Measurements from ENCODE around the gene ANKS4B. TPM values are rescaled to one million over a fixed set of nuclear protein-coding genes. Genes with fewer than 3 reads are reported as not detected.

The ANKS4B gene
- total and polyA plus RNA-seq, 9 donors, result under 0.01 to 0.05 (median 0.04) TPM; not detected in 6

DNA sequence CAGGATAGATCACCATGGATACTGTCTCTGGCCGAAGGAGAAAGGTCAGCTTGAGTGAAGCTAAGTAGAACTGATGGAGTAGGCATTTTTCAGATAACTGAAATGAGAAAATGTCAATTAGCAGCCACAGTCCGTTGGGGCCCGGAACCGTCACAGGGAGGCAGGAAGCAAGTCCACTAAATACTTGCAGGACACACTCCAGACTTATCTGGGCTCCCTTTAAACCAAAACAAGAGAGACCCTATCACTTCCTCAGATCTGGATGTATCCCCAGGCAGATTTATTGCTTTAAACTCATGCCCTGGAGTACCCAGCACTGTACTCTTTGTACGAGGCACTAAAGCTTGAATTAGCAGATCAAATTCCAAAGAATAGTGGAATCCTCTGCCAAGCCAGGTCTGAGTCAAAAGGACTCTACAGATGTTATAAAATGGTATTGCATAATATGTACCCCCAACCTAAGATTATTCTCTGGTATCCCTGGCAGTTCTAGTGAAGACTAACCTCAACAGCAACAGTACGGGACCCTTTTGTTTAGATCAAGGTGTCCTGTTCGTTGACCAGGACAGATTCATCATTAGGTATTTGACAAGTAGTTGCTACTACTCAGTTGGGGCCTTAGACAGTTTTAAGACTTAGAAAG is 30.2 kb upstream of the ANKS4B start:
- Histone ChIP-seq H3K27me3 (no peaks in the 10 kb centered on the region), H3K4me1 (ENCODE audit: insufficient read depth) (no peaks in the 10 kb centered on the region), H3K27ac (no peak overlapping the region), H3K36me3 (no peaks in the 10 kb centered on the region), H3K4me3 (no peak overlapping the region), H3K9me3 (no peaks in the 10 kb centered on the region)
- TF ChIP-seq POLR2A (IDR thresholded peaks at IDR 0.05), result no peak
- TF ChIP-seq EP300 (IDR thresholded peaks at IDR 0.05), result no peak
- no peak for TF ChIP-seq CTCF (IDR thresholded peaks at IDR 0.05)
- intact Hi-C loops (cut with DNase I), result no loop called here
- 33 to 49% (median 36%) methylated on average over 7 of the region's 7 CpGs for WGBS, 3 donors
- DNase-seq, result no peak

DNA sequence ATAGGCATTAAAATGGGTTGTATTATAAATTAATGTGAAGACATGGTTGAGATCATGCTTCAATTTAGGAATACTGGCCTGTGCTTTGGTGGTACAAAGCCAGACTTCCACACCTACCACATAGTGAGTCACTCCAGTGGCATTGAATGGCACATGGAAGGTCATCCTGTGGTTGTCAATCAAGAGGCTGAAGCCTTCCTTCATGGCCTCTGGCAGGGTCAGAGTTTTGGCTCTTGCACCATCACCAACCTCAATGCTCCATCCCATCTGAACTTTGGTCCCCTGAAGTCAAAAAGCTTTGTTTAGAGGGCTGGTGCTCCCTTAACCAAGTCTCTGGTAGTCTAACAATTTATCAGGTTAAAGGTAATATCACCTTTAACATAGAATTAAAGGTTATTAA is 28.2 kb upstream of the ANKS4B start:
- Histone ChIP-seq H3K4me3 (no peak overlapping the region), H3K27ac (no peak overlapping the region), H3K4me1 (ENCODE audit: insufficient read depth) (no peaks in the 10 kb centered on the region), H3K9me3 (no peaks in the 10 kb centered on the region), H3K36me3 (no peaks in the 10 kb centered on the region), H3K27me3 (no peaks in the 10 kb centered on the region)
- no peak for DNase-seq
- TF ChIP-seq CTCF (IDR thresholded peaks at IDR 0.05) (no peak), EP300 (IDR thresholded peaks at IDR 0.05) (no peak), POLR2A (IDR thresholded peaks at IDR 0.05) (no peak)
- intact Hi-C loops (cut with DNase I), result no loop called here

DNA sequence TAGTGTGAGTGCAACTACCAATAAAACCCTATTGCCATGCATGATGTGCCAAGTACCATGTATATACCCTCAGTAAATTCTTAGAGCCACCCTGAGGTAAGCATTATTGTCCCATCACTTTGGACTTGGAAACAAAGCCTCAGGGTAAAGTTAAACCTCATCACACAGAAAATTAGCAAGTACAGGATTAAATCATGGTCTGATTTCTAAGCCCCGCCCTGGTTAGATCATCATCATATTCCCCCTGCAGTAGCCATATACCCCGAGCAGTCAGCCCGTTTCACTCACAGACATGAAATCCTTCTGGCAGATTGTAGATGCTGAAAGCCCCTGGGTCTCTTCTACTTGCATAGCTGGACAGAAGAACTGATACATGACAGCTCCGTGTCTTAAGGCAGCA is 26.9 kb upstream of the ANKS4B start:
- H3K27me3 ChIP-seq, result no peaks in the 10 kb centered on the region
- H3K4me1 ChIP-seq (ENCODE audit: insufficient read depth), result no peaks in the 10 kb centered on the region
- H3K36me3 ChIP-seq, result no peaks in the 10 kb centered on the region
- intact Hi-C loops (cut with DNase I), result no loop called here
- DNase-seq, result no peak
- no peak overlapping the region for H3K27ac ChIP-seq
- no peaks in the 10 kb centered on the region for H3K9me3 ChIP-seq
- H3K4me3 ChIP-seq, result no peak overlapping the region
- 79 to 91% (median 82%) methylated on average over 4 of the region's 4 CpGs for WGBS, 3 donors
- TF ChIP-seq POLR2A (IDR thresholded peaks at IDR 0.05) (no peak), EP300 (IDR thresholded peaks at IDR 0.05) (no peak), CTCF (IDR thresholded peaks at IDR 0.05) (no peak)

DNA sequence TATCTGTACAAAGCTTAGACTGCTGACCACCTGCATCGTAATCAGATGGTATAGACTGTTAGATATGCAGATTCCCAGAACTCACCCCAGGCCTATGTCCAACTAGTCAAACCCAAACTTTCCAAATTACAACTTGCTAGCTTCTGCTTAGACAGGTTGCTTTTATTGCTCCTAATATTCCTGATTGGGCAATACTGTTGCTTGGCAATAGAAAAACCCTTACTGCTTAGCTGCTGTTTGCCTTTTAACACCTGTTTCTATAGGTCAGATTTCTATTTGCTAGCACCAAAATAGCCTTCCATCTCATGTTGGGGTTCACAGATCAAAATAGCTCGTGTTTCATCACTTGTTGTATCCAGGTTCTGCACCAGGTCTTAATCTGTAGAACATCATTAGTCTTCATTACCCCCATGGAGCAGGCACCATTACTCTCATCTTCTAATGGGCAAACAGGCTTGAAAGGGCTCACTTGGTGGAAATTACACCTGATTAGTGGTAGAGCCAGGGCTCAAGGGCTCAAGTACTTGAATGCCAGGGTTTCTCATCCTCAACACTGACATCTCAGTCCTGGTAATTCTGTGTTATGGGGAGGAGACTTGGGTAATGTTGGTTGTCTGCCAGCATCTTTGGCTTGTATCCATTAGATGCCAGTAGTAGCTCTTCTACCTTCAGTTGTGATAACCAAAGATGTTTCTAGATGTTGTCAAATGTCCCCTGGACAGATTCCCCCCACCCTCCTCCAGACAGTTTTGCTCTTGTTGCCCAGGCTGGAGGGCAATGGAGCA is 24.9 kb upstream of the ANKS4B start:
- H3K4me3 ChIP-seq, result no peak overlapping the region
- H3K9me3 ChIP-seq, result no peaks in the 10 kb centered on the region
- intact Hi-C loops (cut with DNase I), result no loop called here
- TF ChIP-seq EP300 (IDR thresholded peaks at IDR 0.05) (no peak), CTCF (IDR thresholded peaks at IDR 0.05) (no peak), POLR2A (IDR thresholded peaks at IDR 0.05) (no peak)
- no peaks in the 10 kb centered on the region for H3K4me1 ChIP-seq (ENCODE audit: insufficient read depth)
- DNase-seq, result no peak
- no peaks in the 10 kb centered on the region for H3K27me3 ChIP-seq
- H3K27ac ChIP-seq, result no peak overlapping the region
- 56 to 65% (median 60%) methylated on average over 2 of the region's 2 CpGs for WGBS, 3 donors
- H3K36me3 ChIP-seq, result no peaks in the 10 kb centered on the region
